Umbilical cord (tissue), 2 donors: Measurements from ENCODE around the gene PIK3R1. TPM values are rescaled to one million over a fixed set of nuclear protein-coding genes. Genes with fewer than 3 reads are reported as not detected.
A peak's percentile ranks its signal among the peaks of the same experiment; 100 is the strongest.

Experiments
- DNase-seq: peaks from one replicate; pipeline ENCODE4 v3.0.0-alpha.2; 2015; ENCODE audit warnings: low spot score
- total RNA-seq: library from RNA; depleted of rRNA; stranded (reverse); fragments of >200 nt; gene quantifications from one replicate; pipeline ENCODE4 v1.2.3, GENCODE V29; 2014; ENCODE audit warnings: low replicate concordance; ENCODE audit not compliant: insufficient read depth

PIK3R1 gene
- total RNA-seq, 1 donor from 2014 or later, result 107 TPM

DNA sequence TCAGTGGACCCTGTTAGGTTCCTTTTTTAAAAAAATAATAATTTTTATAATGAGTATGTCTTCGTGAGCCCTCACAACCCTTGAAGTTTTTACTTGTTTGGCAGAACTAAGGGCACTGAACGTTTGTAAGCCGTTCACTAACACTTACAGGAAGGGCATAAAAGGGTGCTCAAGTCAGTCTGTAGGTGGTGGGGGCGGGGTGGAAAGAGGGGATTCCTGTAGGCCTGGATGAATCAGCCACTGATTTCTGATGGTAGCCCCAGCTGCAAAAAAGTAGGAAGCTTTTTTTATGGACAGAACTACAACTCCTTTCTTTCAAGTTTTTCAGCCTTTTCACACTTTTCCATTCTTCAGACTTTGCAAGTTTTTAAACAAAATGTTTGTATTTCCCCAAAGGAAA, 35.8 kb downstream of the PIK3R1 start:
- no peak for DNase-seq

DNA sequence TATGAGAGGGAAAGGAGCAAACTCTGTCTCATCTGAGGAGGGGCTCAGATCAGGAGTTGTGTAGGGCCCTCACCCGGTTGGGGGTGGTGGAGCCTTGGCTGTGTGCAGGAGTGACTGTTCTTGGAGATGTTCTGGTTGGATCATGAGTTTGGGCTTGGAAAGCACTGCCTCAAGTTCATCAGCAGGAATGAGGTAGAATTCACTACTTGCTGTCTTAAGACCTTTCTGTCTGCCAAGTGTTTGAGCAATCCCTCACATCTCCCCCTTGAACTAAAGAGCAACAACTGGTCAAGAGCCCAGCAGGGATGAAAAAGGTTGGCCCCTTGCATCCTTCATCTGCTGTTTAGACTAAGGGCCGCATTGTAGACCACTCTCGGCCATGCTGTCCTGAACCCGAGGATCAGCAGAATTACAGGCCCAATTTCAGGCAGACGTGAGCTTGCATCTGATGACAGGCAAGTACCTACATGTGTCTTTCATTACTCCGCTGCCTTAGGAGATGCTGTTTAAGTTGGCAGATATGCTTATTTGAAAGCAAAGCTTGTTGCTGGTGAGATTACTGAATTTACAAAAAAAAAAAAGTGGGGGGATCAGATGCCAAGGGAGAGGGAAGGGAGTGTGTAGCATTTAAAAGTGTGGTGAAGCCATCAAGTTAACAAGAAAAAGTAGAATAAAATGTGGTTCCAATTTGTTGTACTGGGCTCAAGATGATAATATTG, 36.4 kb downstream of the PIK3R1 start:
- peak; percentile 84 for DNase-seq

DNA sequence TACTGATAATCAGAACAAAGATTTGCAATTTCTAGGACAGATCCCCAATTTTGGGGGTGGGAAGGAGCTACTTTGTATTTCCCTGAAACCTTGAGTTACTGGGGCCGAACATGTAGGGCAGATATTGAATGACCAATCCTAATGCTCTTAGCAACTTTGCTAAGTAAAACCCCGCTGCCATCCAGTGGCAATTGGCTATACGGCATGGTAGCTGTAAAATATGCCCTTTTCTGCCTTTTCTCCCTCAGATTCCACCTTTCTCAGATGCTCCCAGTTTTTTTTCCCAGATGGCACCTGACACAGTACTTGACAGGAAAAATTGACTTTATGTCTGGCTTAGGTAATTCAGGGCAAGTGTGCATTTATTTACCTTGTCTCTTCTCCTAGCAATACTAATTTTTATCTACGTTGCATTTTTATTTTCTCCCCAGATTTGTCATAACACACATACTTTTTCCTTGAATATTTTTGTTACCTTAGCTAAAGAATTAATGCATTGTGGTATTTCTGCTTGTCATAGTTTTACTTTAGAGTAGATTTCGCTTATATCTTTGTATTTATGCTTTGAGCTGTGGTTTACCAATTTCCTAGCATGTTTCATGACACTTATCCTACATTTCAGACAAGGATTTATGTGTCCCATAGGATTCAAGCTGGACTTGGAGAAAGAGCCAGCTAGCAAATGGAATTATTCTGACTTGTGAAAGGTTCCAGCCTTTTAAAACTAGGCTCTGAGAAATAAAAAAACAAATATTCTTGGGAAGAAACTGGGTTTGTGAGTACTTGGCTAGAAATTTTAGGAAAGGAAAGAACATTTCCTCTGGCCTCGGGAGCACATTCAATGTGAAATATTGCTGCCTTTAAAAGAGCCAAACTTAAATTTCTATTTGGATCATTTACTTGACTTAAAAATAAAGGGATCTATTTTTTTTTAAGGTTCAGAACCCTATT, 37.4 kb downstream of the PIK3R1 start:
- peak; percentile 79 for DNase-seq

DNA sequence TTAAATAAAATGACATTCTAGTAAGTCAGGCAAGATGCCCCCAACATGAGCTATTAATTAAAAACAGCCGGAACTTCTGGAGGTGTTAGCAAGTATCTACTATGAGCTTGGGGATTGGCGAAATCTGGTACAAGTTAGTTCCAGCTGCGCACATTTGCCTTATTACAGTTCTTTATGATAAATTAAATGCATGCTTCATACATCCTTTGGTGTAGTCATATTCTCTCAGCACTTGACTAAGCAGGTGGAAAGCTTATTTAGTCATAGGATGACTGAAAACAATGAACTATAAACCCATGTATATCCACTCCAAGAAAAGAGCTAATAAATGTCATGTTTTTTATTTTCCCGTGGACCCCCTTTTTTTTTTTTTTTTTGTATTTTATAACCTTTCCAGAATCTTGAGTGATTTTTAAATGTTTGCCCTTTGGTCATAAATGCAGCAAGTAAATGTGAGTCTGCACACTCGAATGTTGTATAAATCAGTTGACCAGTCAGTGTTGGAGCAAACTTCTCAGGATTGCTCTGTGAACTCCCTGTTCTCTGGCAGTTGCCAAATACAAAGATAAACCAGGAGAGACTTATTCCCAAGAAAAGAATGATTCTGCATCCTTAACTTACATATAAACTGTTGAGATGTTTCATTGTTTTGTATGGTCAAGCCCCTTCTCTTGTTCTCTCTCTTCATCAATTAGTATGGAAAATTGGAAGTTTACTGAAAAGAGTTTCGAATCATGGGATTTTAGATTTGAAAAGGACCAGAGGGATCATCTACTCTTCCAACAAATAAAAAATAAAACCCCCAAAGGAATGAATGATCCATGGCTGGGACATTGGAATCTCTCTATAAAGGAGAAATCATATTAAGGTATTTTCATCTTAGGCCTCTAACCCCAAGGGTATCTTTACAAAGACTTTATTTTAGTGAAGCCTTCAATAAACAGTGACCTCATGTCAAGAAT, 38.3 kb downstream of the PIK3R1 start:
- no peak for DNase-seq

DNA sequence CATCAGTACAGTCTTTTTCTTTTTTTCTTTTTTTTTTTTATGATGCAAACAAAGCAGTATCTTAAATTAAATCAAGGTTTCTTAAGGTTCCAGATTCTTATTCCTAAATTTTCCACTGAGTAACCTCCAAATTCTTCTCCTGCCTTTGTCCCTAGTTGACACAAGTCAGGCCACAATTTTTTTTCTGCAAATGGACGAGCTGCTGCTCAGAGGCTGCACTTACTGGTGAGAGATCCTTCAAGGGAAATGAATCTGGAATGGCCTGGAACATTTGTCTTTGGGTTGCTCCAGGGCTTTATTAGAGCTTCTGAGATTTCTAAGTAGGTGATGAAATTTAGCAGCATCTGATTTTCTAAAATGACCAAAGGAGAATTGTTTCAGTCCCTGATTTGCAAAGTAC, 39.3 kb downstream of the PIK3R1 start:
- no peak for DNase-seq

DNA sequence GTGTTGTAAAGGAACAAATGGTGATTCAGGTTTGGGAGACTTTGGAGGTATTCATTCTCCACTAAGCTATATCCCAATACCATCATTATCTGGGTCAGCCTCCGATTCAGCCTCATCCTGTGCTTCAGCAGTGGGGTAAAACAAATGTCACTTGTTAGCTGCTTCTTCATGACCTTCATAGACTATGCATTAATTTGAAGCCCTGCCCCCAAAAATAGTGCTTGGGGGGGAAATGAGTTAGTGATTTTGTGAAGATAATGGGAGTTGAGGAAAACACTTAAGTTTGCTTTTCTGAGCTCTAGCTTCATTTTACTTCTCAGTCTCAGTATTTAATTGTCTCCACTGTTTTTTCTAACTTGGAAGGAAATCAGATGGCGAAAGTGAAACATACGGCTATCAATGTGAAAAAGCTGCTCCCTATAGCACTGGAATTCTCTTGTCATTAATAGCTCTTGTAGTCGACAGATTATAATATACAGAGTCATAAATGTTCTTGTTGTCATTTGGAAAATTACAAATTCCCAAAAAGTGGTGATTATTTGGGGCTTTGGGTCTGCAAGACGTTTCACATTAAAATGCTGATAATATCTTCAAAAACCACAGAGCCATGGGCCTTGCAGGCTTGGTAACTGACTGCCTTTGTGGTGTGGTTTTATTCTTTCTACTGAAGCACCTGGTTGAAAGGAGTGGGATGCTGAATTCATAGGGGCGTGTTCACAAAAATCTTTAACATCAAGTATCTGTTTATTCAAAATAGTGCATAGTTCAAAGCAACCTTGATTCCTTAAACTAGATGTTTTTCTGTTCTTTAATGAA, 40.0 kb downstream of the PIK3R1 start:
- no peak for DNase-seq

DNA sequence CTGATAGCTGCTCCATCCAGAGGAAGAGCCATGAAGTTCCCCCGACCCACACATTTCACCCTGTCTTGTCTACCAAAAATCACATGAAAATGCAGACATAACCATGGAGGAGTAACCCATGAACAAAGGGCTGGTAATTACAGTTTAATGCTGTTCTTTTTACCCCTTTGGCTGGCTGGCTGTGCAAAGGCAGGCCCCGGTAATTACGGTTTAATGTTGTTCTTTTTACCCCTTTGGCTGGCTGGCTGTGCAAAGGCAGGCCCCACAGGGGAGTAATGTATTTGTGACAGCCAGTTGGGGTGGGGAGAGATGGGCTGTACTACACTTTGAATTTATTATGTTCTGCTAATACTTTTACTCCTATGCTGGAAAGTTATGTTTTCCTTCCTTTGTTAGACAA, 41.7 kb downstream of the PIK3R1 start:
- DNase-seq, result no peak

DNA sequence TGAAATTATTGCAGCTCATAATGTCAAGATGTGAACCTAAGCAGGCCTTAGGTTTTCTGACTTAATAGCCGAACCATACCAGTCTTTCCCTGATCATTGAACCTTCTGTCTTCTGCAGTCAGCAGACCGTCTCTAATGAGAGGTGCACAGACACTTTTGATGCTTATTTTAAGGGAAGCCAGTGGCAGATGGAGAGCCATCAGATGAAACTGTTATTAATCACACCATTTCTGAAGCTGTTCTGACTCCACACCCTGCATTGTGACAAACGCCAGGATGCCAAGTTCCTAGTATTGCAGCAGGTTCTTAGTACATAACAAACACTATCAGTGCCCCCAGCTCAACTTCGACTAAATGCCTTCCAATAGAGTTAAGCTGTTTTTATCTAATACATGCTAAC, 43.0 kb downstream of the PIK3R1 start:
- no peak for DNase-seq

DNA sequence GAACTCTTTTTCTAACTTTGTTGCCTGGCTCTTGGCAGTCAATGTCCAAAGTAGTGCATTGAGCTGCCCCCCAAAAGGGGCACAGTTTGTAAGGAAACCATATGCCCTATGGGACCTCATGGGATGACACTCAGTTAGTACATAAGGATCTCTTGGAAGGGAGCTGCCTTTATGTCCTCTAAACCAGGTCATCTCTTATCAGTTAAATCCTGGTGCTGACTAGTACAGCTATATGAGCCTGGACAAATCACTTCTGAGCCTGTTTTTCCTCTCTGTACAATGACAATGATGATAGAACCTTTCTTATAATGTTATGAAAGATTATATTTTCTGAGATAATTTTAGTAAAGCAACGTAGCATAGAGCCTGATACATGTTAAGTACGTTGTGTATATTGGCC, 44.1 kb downstream of the PIK3R1 start:
- DNase-seq, result peak; percentile 71

DNA sequence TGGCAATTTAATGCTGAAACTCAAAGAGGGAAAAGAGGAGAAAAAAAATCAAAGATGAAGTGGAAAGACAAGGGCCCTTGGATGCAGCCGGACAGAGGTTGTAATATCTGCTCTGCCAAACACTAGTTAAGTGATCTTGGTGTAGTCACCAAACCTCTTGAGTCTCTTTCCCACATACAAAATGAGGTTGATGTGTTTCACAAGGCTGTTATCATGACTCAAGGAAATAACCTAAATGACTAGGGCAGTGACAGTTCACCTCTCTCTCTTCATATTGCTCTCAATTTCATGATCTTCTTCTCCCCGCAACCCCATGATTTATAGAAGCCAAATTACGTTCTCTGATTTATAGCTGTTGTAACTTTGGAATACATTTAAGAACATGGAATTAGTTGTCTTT, 44.9 kb downstream of the PIK3R1 start:
- DNase-seq, result no peak

DNA sequence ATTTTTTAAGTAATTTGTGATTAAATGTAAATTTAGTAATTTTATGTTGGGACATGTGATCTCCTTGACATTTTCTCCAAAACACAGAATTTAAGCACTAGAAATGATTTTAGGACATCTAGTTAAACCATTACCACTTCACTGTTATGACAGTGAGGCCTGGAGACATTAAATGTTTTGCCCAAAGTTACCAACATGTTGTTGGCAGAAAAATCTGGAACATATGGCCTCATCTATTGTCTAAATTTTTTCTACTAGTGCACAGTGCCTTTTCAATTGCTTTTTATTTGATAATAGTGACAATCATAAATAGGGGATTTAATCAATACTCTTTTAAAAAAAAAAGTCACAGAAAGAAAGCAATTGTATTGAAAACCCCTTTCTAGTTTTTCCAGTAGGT, 45.6 kb downstream of the PIK3R1 start:
- DNase-seq, result no peak

DNA sequence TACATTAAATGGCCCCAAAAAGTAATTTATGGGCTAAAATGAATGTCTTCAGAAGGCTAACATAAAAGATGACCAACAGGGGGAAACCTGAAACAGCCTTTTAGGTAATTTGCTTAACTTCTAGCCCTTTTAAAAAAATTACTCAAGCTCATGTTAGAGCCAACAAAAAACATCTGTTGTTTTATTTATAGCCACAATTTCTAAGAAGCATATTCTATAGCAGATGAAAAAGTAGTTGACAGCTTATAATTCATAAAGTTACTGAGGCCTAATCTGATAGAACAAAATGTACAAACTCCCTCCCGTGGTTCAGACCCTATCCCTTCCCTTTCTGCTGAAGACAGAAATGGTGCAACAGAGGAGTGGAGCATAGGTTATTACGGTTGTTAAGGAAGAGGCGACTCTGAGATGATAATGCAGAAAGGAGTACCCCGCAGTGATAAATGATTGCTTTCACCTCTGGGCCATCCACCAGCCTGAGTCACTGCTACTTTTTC, 46.1 kb downstream of the PIK3R1 start:
- DNase-seq, result no peak

DNA sequence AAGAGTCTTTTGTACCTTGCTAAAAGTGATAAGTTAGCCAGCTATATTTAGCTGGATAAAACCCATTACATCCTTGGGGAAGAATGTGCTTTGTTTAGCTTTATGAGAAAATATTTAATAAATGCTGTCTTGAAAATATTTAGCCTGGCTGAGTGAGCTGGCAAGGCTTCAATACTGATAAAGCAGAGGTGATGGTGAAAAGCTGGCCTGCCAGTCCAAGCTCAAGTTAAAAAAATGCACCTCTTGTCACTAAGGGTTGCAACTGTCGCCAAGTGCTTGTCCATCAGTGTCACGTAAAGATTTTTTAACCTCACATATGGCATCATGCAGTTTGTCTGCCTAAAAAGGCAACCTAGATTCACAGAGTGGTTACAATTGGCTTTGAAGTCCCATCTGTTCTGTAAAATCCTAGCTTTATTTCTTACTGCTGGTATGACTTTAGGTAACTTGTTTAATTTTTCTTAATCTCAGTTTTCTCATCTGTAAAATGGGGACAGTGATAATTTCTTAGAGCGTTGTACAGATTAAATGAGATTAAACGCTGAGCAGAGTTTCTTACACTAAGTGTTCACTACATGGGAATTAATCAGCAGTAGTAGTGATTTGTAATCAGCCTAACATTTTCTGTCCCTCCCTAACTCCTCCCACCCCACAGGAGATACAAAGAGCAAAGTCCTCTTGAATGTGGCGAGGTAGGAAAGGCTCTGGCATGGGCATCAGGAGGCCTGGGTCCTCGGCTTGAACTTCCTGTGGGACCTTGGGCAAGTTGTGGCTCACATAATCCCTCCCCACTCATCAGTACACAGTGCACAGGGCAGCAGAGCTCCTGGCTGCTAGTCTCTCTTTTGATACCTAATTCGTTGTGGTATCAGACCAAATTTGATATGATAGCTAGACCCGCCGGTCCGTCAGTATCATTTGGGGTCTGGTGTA, 48.7 kb downstream of the PIK3R1 start:
- peak; percentile 82 for DNase-seq

DNA sequence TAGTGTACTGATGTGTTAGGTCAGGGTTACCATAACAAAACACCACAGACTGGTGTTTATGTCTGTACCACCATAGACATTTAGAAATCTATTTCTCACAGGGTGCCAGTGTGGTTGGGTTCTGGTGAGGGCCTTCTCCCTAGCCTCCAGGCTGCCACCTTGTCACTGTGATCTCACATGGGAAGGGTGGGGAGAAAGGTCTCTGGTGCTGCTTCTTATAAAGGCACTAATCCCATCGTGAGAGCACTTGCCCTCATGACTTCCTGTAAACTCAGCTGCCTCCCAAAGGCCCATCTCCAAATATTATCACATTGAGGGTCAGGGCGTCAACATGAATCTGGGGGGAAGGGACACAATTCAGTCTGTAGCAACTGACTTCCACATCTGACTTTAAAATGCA, 49.8 kb downstream of the PIK3R1 start:
- DNase-seq, result no peak

DNA sequence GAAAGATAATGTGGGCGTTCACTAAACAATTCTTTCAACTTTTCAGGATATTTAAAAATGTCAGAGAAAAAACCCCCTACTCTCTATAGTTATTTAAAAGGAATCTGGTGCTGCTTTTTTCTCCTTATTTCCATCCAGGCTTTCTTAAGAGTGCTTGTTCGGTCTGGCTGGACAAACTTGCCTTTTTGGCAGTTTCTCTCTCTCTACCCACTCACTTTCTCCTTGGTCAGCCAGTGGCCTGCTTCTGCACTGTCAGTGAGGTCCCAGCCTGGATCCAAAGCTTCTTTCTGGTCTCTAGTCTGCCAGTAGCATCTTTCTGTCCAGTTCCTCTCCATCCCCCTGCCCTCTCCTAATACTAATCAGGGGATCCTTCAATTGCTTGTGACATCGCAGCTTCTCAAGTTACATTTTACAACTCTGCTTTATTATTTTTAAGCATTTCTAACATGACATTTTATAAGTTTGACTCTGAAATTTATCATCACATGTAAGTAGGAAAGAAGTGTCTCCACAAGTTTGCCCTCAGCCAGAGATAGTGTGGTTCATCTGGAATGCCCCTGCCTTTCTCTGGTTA, 50.4 kb downstream of the PIK3R1 start:
- no peak for DNase-seq

DNA sequence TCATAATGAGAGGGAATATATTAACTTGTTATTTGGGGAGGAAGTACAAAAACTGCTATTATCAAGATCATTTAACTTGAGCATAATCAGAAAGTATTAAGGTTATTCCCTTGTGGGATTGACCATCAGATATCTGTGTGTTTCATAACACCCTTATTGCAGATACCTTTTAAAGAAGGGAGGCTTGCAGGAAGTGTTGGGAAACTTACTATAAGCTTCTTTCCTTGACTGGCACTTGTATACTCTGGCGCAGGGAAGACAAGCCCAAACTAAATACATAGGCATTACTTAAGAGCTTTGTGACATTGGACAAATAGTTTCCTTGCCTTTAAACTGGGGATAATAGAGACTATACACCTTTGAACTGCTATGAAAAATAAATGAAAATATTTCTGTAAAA, 50.9 kb downstream of the PIK3R1 start:
- DNase-seq, result no peak

DNA sequence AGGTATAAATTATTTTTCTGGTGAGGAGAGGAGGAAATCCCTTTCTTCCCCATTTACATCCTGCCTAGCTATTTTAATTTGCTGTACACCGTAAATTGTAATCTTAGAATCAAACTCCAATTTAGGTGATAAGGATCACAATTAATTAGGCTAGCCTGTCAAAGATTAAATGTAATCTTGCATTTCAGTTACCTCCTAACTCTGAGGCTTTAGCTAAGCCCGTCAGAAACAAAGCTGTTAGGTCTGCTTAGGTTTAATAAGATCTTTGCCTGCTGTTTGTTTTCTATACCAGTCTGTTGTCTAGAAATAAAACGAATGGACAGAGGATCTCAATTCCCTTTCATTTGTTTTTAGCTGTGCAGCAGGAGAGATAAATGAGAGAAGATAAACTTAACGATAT, 51.5 kb downstream of the PIK3R1 start:
- no peak for DNase-seq

DNA sequence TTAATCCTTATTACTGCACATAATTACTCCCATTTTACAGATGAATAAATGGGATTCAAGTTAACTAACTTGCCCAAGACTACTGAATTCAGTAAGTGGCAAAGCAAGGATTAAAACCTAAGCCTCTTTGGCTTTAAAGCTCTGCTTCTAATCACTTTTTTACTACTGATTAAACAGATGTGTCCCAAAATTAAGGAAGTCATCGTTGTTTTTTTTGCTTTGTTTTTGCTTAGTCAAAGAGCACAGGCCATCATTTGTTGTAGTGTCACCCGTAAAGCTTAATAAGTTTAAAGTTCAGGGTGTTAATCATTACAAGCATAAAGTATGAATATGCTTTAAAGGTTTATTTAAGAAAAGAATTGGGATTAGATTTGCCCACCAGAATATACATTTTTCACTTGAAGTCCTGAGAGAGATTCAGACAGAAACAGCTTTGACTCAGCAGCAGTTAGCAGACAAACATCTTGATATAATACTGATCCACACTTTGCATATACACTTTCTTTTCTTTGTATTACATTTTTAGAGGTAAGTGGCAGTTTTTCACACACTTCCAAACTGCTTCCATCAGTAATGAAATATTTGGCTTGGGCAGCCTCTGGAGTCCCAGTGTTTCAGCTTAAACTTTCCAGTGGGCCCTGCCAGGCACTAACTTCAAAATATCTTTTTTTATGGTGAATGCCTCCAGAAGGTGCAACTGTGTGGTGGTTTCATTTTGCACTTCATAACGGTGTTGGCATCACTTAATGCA, 52.7 kb downstream of the PIK3R1 start:
- DNase-seq, result no peak

DNA sequence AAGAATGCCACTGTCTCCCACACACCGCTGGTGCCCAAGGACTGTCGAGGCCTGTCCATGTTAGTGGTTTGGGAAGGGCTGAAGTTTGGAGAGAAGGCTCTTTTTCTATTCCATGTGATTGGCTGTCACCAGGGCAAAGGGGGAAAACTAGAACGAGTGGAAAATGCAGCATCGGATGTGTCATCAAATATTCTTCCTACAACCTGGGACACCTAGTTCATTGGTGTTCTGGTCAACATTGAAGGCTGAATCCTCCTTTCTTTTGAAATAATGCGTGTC, 53.2 kb downstream of the PIK3R1 start:
- no peak for DNase-seq
